Vagina (tissue), 2 donors: Measurements from ENCODE around the gene MACF1. TPM values are rescaled to one million over a fixed set of nuclear protein-coding genes. Genes with fewer than 3 reads are reported as not detected.

ENCODE experiments used
- DNase-seq, 2 donors: peaks; one replicate each; pipeline ENCODE4 v3.0.0-alpha.2; 2017; ENCODE audit errors: extremely low spot score in 2 of 2
- H3K27ac ChIP-seq: fragments of 200-600 bp; sonication (generic); one replicate; pipeline ENCODE4 v1.5.1; 2019
- H3K27me3 ChIP-seq: fragments of 200-600 bp; sonication (generic); one replicate; pipeline ENCODE4 v1.5.1; 2019
- H3K36me3 ChIP-seq, 2 donors: fragments of 200-600 bp; sonication (generic); one replicate each; pipeline ENCODE4 v1.5.1; 2017 to 2019
- H3K4me1 ChIP-seq: fragments of 200-600 bp; sonication (generic); one replicate; pipeline ENCODE4 v1.5.1; 2019
- H3K4me3 ChIP-seq, 2 donors: fragments of 200-600 bp; sonication (generic); 1 replicate in 1 of 2; 2 replicates in 1 of 2; pipeline ENCODE4 v1.5.1; 2016 to 2019
- H3K9me3 ChIP-seq: fragments of 200-600 bp; sonication (generic); one replicate; pipeline ENCODE4 v1.5.1; 2019
- CTCF ChIP-seq, 3 experiments: fragments of 450-650 bp in 2 of 3; fragments of 200-600 bp in 1 of 3; sonication (generic) in 1 of 3; IDR thresholded peaks; one replicate each; pipeline ENCODE4 v1.5.1; 2017 to 2019; ENCODE audit warnings: antibody characterized with exemption in 3 of 3, mild to moderate bottlenecking in 2 of 3, moderate library complexity in 2 of 3
- POLR2A ChIP-seq, 2 donors: fragments of 450-650 bp; IDR thresholded peaks; one replicate each; pipeline ENCODE4 v1.6.1; 2017; ENCODE audit warnings: antibody characterized with exemption in 2 of 2, mild to moderate bottlenecking in 2 of 2, moderate library complexity in 2 of 2
- POLR2AphosphoS5 ChIP-seq, 2 donors: sonication (generic); formaldehyde crosslinking; IDR thresholded peaks; one replicate each; pipeline ENCODE4 v1.9.0; 2017; ENCODE audit warnings: antibody characterized with exemption in 2 of 2, mild to moderate bottlenecking in 2 of 2, low read depth in 1 of 2; ENCODE audit not compliant: insufficient read depth in 1 of 2
- intact Hi-C: fragments of 100-400 bp; cut with DNase I; formaldehyde crosslinking; loops from one replicate; pipeline ENCODE4 v1.15.1; 2023
- total RNA-seq: library from RNA; depleted of rRNA; stranded (reverse); fragments of >200 nt; gene quantifications from one replicate; pipeline ENCODE4 v1.2.3, GENCODE V29; 2016

Gene MACF1
- total RNA-seq, 1 donor from 2014 or later: 291 TPM

GRCh38 chr1:39331647-39332046, 127.2 kb downstream of the MACF1 start:
- H3K27ac ChIP-seq: no peak overlapping the region
- no peak for DNase-seq
- intact Hi-C loops: no loop called here
- TF ChIP-seq CTCF (IDR thresholded peaks at IDR 0.05): no peak
- TF ChIP-seq POLR2A (IDR thresholded peaks at IDR 0.05): no peak
- no peak for TF ChIP-seq POLR2AphosphoS5 (IDR thresholded peaks at IDR 0.05; ENCODE audit: insufficient read depth in 1 of 2, low read depth in 1 of 2)
- peaks cover 0 to 52% of the 10 kb centered on the region in 2 donors for H3K36me3 ChIP-seq
- no peak overlapping the region for H3K4me3 ChIP-seq
- H3K4me1 ChIP-seq: no peaks in the 10 kb centered on the region
- H3K9me3 ChIP-seq: no peaks in the 10 kb centered on the region
- H3K27me3 ChIP-seq: no peaks in the 10 kb centered on the region

- TF ChIP-seq POLR2A (IDR thresholded peaks at IDR 0.05) (no peak), CTCF (IDR thresholded peaks at IDR 0.05) (no peak), POLR2AphosphoS5 (IDR thresholded peaks at IDR 0.05; ENCODE audit: insufficient read depth in 1 of 2, low read depth in 1 of 2) (no peak)
- Histone ChIP-seq H3K9me3 (no peaks in the 10 kb centered on the region), H3K4me3 (no peak overlapping the region), H3K27ac (no peak overlapping the region), H3K27me3 (no peaks in the 10 kb centered on the region), H3K36me3 (peaks cover 0 to 53% of the 10 kb centered on the region in 2 donors), H3K4me1 (no peaks in the 10 kb centered on the region)
- intact Hi-C loops: no loop called here
- no peak for DNase-seq
Observed at GRCh38 chr1:39332291-39332690, 127.8 kb downstream of the MACF1 start.

- Histone ChIP-seq H3K4me1 (no peaks in the 10 kb centered on the region), H3K4me3 (no peak overlapping the region), H3K9me3 (no peaks in the 10 kb centered on the region), H3K27me3 (no peaks in the 10 kb centered on the region), H3K36me3 (peaks cover 0 to 51% of the 10 kb centered on the region in 2 donors), H3K27ac (no peak overlapping the region)
- no peak for TF ChIP-seq CTCF (IDR thresholded peaks at IDR 0.05)
- TF ChIP-seq POLR2AphosphoS5 (IDR thresholded peaks at IDR 0.05; ENCODE audit: insufficient read depth in 1 of 2, low read depth in 1 of 2): no peak
- TF ChIP-seq POLR2A (IDR thresholded peaks at IDR 0.05): no peak
- intact Hi-C loops: no loop called here
- DNase-seq: no peak
Observed at GRCh38 chr1:39332828-39333227, 128.3 kb downstream of the MACF1 start.

GRCh38 chr1:39333296-39333695, 128.8 kb downstream of the MACF1 start:
- intact Hi-C loops: no loop called here
- no peak for DNase-seq

More at GRCh38 chr1:39333296-39333695, 128.8 kb downstream of the MACF1 start:
- peaks cover 0 to 51% of the 10 kb centered on the region in 2 donors for H3K36me3 ChIP-seq
- no peaks in the 10 kb centered on the region for H3K9me3 ChIP-seq
- H3K27ac ChIP-seq: no peak overlapping the region
- no peaks in the 10 kb centered on the region for H3K27me3 ChIP-seq
- no peak for TF ChIP-seq CTCF (IDR thresholded peaks at IDR 0.05)
- TF ChIP-seq POLR2A (IDR thresholded peaks at IDR 0.05): no peak
- no peak for TF ChIP-seq POLR2AphosphoS5 (IDR thresholded peaks at IDR 0.05; ENCODE audit: insufficient read depth in 1 of 2, low read depth in 1 of 2)
- no peaks in the 10 kb centered on the region for H3K4me1 ChIP-seq
- no peak overlapping the region for H3K4me3 ChIP-seq
